RWPE1 (cell line): Measurements from ENCODE around the gene RPS16.

Source experiments
- CTCF ChIA-PET: fragments of 350-600 bp; sonication (Branson Sonifier 250); formaldehyde crosslinking; extraction: SDS; loops from one replicate; lab custom pipeline; 2021; lab: Yijun Ruan, JAX
- POLR2A ChIA-PET: fragments of 400-600 bp; formaldehyde crosslinking; extraction: SDS; loops from one replicate; lab custom pipeline; 2020; ENCODE audit warnings: antibody characterized with exemption; ENCODE audit not compliant: low non-redundant PET; lab: Yijun Ruan, JAX
- DNase-seq: peaks from one replicate; pipeline ENCODE4 v3.0.0; 2012; ENCODE audit warnings: low spot score
- H3K27ac ChIP-seq: fragments of 450-650 bp; 2 replicates; pipeline ENCODE4 v1.5.1; 2017
- TF ChIP-seq, protein P1 (sequence below): fragments of 450-650 bp; conservative IDR thresholded peaks from 2 replicates; pipeline ENCODE4 v1.5.1; 2017; ENCODE audit warnings: low read depth, mild to moderate bottlenecking

RPS16 gene

DNA sequence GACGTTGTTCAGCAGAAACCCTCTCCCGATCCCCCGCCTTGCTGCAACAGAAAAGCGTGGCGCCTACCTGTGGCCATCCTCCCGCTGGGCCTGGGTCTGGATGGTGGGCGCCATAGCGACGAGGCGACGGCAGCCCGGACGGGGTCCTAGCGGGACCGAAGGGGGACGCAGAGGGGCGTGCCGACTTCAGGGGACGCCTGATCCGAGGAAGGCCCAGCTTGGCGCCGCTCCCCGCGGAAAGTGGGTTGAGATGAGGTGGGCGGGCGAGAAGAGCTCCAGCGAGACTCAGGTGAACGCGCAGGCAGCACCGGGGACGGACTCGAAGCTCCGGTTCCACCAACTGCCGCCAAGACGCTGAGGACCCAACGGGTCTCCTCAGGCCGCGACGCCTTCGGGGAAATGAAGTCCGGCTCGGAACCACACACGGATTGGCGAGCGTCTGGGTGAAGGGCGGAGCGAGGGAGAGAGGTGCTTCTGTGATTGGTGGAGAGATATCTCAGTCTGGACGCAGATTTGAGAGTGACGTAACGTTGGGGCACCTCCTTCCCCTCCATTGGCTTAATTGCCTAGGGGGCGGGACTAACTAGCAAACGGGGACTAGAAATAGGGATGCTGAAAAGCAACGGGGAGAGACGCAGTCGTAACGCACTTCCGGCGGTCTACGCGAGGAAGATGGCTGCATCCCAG is 44.9 kb downstream of the RPS16 start, which contains the start of the genes MED29 and PAF1:
MED29 (plus strand) TSS at position 628 of the 687 bp plus-strand sequence; CDS start at position 673, 45 bp downstream.
PAF1 (minus strand) TSS at position 356 of the 687 bp plus-strand sequence; CDS start at position 114, 242 bp downstream.
- ChIA-PET POLR2A (interaction anchor here (1.4 to 1.6 kb wide), 3 partner anchors 11 to 45 kb away, joined by 4 to 8 read pairs (median 4); partner anchors contain the start of gene RPS16), CTCF (interaction anchor here (0.7 to 1.8 kb wide), 2 partner anchors 20 to 22 kb away, joined by 3 to 9 read pairs; partner anchors contain the start of gene PLEKHG2)
- TF ChIP-seq, protein P1, sequence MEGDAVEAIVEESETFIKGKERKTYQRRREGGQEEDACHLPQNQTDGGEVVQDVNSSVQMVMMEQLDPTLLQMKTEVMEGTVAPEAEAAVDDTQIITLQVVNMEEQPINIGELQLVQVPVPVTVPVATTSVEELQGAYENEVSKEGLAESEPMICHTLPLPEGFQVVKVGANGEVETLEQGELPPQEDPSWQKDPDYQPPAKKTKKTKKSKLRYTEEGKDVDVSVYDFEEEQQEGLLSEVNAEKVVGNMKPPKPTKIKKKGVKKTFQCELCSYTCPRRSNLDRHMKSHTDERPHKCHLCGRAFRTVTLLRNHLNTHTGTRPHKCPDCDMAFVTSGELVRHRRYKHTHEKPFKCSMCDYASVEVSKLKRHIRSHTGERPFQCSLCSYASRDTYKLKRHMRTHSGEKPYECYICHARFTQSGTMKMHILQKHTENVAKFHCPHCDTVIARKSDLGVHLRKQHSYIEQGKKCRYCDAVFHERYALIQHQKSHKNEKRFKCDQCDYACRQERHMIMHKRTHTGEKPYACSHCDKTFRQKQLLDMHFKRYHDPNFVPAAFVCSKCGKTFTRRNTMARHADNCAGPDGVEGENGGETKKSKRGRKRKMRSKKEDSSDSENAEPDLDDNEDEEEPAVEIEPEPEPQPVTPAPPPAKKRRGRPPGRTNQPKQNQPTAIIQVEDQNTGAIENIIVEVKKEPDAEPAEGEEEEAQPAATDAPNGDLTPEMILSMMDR = no peak
- peak; percentile 99 for DNase-seq
- H3K27ac ChIP-seq = peak within 1 kb of the TSS; percentile 94

DNA sequence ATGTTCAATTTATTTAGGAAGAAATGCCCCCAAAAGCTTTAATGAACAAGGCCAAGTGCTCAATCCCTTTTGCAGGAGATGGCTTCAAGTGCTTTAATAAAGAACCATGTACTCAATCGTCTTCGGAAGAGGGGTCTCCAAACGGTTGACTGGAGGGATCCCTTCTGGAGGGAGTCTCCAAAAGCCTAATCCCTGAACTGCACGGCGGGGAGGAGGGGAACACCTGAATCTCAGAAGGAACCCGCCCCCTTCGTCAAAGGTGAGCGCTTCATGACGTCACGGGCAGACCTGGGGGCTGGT is 45.3 kb downstream of the RPS16 start:
- CTCF ChIA-PET = interaction anchor here (0.6 to 1.8 kb wide), 2 partner anchors 14 to 21 kb away, joined by 3 to 9 read pairs; no protein-coding TSS in a partner anchor
- peak overlapping the region; percentile 94 for H3K27ac ChIP-seq
- POLR2A ChIA-PET = interaction anchor here (1.4 kb wide), 1 partner anchor 45 kb away, joined by 8 read pairs; the partner anchor contains the start of gene RPS16
- TF ChIP-seq, protein P1 = no peak
- DNase-seq = peak; percentile 86

DNA sequence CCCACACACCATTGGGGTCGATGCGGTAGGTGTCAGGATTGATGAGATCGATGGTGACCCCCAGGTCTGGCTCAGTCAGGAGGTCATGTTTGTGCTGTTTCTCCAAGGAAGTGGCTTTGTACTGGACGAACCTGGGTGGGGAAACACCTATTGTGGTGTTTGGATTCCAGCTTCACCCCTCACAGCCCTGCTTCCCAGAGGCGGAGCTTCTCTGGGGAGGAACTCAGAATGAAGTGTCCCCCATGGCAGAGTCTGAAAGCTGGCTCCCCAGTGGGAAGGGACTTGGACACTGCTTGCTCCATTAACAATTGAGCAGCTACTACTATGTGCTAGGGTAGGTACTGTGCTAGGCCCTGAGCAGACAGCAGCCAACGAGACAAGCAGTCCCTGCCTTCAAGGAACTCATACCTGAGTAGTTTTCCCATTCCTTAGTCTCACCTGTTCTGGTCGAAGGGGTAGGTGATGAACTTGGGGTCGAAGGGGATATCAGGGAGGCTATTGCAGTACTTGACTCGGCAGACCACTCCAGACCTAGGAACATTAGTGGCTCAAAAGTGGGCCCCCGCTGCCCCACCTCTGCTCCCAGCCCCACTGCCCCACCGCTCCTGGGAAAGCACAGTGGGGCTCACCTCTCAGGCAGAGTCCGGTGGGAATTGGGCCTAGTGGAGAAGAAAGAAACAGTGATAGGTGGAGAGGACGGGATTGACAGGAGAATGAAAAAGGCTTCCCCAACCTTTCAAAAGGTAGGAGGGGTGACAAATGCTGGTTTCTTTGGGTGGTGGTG is 45.9 kb downstream of the RPS16 start:
- ChIA-PET CTCF (interaction anchor here (0.5 to 0.6 kb wide), 2 partner anchors 14 to 64 kb away, joined by 3 to 8 read pairs; no protein-coding TSS in a partner anchor), POLR2A (no interaction called here)
- TF ChIP-seq, protein P1 = no peak
- peak overlapping the region; percentile 94 for H3K27ac ChIP-seq
- no peak for DNase-seq

DNA sequence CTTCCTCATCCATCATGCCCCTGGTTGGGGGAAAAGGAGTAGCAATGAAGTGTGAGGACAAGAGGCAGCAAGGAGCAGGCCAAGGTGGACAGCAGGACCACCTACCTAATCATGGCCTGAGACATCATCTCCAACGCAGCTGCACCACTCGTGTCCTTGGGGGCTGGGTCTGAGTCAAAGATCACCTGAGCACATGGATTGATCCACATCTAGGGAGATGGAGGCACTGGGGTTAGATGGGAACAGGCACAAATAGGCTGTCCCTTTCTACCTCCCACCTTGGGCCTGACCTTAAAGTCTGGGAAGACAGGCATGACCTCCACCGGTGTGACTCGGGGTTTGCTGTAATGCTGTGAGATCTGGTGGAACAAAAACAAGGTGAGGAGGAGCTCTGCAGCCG is 47.1 kb downstream of the RPS16 start:
- POLR2A ChIA-PET = no interaction called here
- CTCF ChIA-PET = no interaction called here
- DNase-seq = no peak
- TF ChIP-seq, protein P1 = no peak
- peak overlapping the region; percentile 94 for H3K27ac ChIP-seq

DNA sequence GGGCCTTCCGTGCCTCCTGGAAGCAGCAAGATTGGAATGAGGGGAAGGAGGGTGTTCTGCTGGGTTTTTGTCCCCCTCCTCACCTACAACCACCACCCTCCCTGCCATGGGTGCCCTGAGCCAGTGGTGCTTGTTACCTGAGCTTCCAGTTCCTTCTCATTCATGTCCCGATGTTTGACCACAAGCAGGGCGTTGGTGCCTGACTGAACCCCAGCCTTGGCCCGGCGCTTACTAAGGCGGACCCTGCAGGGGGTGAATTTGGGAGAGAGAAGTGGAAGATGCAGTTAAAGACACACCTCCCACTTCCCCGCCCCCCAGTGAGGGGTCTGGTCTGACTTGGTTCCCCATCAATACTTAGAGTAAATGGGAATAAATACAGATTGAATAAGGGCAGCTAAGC is 49.2 kb downstream of the RPS16 start:
- TF ChIP-seq, protein P1 = no peak
- ChIA-PET POLR2A (no interaction called here), CTCF (no interaction called here)
- no peak for DNase-seq
- peak overlapping the region; percentile 60 for H3K27ac ChIP-seq
